Stimulated activated CD8-positive, alpha-beta memory T cell treated with anti-CD3 and anti-CD28 coated beads, Interleukin-15, amount 100 ng/mL, for 1 hour (primary cell): ENCODE results near the gene ATP8B1.
A peak's percentile ranks its signal among the peaks of the same experiment; 100 is the strongest.
"Not testable (repeated sequence)": the region's sequence is repeated elsewhere in the genome, so short reads cannot be mapped to it uniquely, and the experiment has no call there.

ENCODE experiments used
- DNase-seq: peaks from one replicate; pipeline ENCODE4 v3.0.0-alpha.2; 2020; ENCODE audit warnings: low read depth

The ATP8B1 gene

DNA sequence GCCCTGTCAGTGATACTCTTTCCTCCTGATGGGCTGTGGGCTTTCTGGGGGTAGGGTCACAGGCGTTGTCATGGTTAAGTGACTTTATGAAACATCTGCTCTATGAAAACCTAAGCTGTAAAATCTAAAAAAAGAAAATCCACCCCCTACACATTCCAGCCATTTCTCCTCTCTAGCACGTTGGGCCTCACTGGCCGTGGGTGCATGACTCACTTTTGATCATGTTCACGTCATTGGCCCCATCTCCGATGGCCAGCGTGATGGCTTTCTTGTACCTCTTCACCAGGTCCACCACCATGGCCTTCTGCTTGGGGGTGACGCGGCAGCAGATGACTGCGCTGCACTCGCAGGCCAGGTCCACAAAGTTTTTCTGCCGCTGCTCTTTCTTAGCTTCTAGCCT lies 142.2 kb downstream of the ATP8B1 start:
- DNase-seq: no peak

- DNase-seq: no peak
Observed at GRCh38 chr18:57659460-57660102, 143.5 kb downstream of the ATP8B1 start.

DNA sequence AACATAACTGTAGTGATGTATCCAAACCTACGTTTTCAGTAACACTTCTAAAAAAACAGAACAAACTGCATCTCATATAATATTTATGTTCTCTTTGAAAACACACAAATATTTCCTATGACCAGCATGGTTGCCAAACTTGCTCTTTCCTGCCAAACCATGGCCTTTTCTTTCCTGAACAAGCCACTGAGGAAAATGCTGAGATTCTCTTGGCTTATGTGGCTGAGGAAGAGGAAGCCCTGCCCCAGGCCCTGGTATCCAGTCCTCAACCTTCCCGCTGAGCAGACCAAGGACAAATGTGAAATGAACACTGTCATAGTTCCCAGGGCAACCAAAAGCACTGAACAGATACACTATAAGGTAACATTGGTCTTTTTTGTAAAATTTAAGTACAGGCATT lies 145.6 kb downstream of the ATP8B1 start:
- DNase-seq: no peak

DNA sequence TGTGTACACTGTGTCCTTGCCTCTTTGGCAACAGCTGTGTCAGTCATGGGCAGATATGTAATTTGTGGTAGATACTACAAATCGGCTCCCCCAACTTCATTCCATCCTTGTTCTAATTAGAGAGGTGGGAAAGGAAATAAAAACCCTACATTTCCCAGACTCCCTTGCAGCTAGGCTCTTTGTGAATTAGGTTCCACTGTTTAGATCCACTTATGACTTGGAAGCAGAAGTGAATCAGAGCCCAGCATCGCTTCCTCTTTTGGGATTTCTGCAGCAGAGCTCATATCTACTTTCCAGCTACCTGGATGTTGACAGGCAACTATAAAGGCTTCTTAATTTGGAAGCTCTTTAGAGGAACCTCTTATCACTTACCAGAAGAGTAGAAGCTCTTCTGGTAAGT lies 147.4 kb downstream of the ATP8B1 start:
- no peak for DNase-seq

DNA sequence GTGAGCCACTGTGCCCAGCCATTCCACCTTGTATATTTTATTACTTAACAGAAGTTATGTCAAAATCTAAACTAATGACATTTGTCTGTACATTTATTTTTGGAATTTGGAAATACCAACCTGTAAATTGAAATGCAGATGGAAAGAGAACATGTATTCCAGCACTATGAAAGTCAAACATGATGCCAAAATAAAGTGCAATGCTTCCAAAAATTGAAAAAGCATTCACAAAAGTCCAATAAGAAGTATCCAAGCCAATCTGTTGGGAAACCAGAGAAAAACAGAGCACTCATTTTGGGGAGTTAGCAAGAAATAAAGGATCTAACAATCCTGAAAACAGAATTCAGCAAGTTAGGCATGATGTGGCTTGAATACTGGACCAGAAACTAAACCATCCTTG lies 151.2 kb downstream of the ATP8B1 start:
- DNase-seq: no peak

DNA sequence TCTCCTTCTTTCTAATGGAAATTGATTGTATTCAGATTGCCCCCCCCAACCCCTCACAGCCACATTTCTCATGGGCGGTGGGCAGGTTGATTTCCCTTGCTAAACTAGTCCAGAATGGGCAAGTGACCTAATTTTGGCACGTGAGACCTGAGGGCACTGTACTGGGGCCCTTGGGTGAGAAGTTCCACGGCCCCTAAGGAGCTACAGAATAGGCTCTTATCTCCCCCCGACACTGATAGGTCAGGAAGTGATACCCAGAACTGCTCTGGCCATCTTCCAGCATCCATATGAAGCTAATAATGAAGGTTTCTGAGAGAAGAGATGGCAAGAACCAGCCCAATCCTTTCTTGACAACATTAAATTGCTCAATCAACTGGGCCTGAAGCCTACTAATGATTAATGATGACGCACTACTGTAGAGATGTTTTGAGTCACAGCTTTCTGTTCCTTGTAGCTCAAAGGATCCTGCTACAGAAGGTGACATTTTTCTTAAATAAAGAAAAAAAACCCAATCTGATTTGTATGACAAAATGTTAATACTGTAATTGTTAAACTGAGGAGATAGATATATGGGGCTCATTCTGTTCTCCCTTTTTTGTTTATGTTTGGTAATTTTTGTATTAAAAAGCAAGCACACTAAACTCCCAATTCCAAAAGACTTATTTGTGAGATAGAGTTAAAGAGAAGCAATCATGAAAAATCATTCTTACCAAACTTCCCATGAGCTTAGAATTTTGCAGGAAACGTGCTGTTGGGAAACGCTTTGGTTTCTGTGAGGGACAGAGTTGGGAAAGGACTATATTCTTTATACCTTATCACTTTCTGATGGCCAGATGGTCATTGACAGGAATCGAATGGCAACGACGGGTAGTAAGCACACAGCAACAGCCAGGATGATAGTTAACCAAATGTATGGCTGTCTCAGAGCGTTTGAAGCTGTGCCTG lies 153.3 kb downstream of the ATP8B1 start:
- no peak for DNase-seq

GRCh38 chr18:57648414-57648813 lies 154.7 kb downstream of the ATP8B1 start:
- DNase-seq: no peak

DNA sequence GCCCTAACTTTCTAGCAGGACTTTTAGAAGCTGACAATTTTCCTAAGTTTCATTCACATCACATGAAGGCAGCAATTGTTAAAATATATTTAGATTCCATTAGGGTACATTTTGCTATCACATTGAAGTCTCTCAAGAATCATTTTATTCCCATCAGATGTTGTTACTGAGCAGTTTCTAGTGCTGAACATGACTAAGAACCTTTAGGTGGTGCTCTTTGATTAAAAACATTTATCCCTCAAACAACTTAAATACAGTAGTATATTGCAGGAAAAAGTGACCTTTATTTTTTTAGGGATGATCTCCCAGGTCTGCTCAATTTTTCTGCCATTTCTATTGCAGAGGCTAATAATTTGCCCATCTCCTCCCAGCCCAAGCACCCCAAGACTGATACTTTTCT lies 158.6 kb downstream of the ATP8B1 start:
- no peak for DNase-seq

DNA sequence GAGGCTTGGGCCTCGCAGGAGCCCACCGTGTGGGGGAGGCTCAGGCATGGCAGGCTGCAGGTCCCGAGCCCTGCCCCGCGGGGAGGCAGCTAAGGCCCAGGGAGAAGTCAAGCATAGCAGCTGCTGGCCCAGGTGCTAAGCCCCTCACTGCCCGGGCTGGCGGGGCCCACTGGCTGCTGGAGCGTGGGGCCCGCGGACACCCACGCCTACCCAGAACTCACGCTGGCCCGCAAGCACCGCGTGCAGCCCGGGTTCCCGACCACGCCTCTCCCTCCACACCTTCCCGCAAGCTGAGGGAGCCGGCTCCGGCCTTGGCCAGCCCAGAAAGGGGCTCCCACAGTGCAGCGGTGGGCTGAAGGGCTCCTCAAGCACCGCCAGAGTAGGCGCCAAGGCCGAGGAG lies 159.4 kb downstream of the ATP8B1 start:
- DNase-seq: not testable (repeated sequence)

GRCh38 chr18:57642462-57642861 lies 160.7 kb downstream of the ATP8B1 start:
- DNase-seq: not testable (repeated sequence)

DNA sequence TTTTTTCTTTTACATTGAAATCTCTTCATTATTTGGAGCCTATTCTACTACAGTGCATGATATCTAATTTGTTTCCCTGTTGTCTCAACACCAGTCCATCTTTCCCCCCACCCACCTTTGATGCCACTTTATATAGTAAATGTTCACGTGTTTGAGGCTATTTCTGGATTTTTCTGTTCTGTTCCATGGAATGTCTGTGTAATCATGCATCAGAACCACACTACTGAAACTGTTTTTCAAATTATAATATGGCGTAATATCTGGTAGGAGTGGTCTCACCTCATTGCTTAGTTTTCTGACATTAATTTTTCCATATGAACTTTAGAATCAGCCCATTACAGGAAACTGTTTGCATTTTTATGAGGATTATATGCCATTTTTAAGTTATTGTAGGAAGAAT lies 162.4 kb downstream of the ATP8B1 start:
- no peak for DNase-seq

- no peak for DNase-seq
Observed at GRCh38 chr18:57640236-57640635, 162.9 kb downstream of the ATP8B1 start.

GRCh38 chr18:57635003-57635822 lies 167.9 kb downstream of the ATP8B1 start:
- no peak for DNase-seq

DNA sequence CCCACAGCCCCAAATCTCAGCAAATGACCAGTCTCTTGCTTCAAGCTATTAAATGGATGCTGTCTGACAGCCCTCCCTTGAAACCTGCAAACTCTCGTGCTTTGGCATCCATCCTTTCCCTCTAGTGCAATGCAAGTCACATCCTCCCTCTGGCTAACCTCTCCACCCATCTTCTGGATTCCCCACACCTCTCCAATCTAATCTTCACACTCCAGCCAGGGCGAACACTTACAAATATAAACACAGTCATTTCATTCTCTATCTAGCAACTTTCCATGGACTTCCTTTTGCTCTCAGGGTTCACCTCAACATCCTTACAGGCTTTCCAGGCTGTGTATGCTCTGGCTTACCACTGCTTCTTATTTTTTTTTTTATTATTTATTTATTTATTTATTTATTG lies 171.4 kb downstream of the ATP8B1 start:
- no peak for DNase-seq

DNA sequence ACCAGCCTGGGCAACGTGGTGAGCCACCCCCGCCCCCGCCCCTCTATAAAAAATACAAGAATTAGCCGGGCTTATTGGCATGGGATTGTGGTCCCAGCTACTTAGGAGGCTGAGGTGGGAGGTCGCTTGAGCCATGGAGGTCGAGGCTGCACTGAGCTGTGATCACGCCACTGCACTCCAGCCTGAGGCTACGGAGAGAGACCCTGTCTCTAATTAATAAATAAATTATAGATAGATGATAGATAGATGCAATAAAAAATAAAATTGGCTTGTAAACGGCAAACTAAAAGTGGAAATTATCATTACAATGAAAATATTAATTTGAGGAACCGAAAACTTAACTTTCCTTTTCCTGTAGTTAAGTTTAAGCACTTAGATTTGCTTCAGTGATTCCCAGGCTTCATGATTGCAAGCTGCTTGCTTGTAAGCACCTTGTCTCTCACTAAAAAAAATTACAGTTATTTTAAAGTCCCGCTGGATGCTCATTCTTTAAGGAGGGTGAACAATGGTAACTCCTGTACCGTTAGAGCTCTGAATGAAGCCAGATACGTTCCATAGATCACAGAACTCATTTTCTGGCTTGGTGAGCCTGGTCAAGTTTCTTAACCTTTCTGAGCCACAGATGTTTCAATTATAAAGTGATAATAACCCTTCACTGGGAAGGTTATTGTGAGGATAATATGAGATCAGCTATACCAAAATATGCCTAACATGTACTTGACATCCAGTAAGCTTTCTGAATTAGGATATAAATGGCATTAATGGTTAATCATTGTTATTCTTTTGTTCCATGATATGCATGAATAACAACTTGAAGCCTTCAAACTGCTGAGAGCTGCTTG lies 172.1 kb downstream of the ATP8B1 start:
- no peak for DNase-seq

DNA sequence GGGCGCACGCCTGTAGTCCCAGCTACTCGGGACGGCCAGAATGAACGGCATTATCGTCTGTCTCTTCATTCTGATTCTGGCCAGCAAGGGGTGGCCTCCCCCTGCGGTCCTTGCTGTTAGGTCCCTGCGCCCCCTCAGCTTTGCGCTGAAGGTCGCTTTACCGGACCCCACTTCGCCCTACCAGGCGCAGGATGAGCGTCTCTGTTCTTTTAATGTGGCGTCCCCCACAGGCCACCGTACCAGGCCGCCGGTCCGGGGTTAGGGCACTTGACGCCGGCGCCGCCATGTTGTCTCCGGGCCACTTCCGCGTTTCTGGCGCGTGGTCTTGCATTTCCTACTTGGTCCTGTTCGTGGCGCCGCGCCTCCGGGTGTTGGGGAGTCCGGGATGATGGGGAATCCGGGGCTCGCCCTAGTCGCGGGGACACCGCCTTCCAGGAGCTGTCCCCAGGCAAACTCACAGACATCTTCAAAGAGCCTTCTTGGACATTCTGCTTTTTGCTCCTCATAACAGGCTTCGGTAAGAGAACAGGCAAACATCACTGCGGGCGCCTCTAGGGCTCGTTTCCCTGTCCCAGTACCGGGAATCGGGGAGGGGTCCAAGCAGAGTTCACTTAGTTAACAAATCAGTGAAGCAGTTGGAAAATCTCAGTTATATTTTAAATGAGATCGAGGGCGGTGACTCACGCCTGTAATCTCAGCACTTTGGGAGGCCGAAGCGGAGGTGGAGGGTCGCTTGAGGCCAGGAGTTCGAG lies 172.9 kb downstream of the ATP8B1 start:
- peak; percentile 89 for DNase-seq

DNA sequence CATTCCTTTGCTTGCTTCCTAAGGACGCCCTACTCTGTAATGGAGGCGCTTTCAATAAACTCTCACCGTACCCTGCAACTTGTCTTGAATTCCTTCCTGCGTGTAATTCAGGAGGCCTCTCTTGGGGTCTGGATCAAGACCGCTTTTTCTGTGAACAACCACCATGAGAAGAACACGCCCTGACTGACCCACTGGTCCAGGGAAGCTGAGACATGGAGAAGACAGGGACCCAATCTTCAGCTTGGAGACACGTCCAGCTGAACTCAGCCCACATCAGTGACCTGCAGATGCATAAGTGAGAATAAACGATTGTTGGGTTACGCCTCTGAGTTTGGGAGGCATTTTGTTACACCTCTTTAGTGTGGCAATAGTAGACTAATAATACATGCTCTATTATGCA lies 173.7 kb downstream of the ATP8B1 start:
- no peak for DNase-seq

DNA sequence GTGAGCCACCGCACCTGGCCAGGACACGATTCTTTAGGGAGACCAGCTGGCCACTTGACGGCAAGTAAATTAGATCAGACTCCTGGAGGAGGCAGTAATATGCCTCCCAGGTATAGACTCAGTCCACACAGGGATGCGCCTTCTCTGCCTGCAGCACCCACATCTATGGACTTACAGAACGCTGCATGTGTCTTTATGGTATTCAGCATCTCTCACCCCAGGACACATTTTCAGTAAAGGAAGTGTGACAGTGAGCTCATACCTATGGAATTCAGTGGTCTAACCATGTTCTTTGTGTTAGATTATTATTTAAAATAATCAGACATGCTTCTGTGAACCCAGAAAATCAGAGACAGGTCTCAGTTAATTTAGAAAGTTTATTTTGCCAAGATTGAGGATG lies 175.6 kb downstream of the ATP8B1 start:
- no peak for DNase-seq

GRCh38 chr18:57624988-57625387 lies 178.1 kb downstream of the ATP8B1 start:
- DNase-seq: no peak

- no peak for DNase-seq
Observed at GRCh38 chr18:57621246-57621604, 181.9 kb downstream of the ATP8B1 start.

DNA sequence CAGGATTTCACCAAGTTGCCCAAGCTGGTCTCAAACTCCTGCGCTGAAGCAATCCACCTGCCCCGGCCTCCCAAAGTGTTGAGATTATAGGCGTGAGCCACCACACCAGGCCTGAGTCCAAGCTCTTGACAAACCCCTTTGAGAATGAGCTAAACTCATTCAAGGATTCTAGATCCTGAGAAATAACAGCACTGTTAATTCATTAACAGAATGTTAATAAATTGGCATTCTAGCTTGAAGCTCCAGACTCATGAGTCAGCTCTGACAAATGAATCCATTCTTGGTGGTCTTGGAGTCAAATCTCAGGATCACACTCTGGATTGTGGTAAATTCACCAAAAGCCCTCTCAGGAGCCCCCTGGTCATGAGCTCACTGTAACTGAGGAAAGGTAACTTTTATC lies 183.2 kb downstream of the ATP8B1 start:
- DNase-seq: no peak
